WTC11 (cell line): Measurements from ENCODE around the gene KCNE3. TPM values are rescaled to one million over a fixed set of nuclear protein-coding genes. Genes with fewer than 3 reads are reported as not detected.

Source experiments
- ATAC-seq: fragments of 200-7000 bp; cut with Tn5 transposase; 2 replicates; pipeline ENCODE4 v1.10.0; 2021; ENCODE audit warnings: mild to moderate bottlenecking, moderate library complexity
- CTCF ChIA-PET: fragments of 300-600 bp; sonication (Branson Sonifier 250); formaldehyde crosslinking; loops from one replicate; lab custom pipeline; 2021; ENCODE audit warnings: antibody characterized with exemption; lab: Charles Lee
- POLR2A ChIA-PET: fragments of 350-600 bp; sonication (Branson Sonifier 250); formaldehyde crosslinking; loops from one replicate; lab custom pipeline; 2021; ENCODE audit warnings: antibody characterized with exemption; lab: Charles Lee
- DNase-seq: peaks from one replicate; pipeline ENCODE4 v3.0.0; 2021; ENCODE audit warnings: low spot score
- H3K27ac Mint-ChIP-seq: 2 replicates; pipeline ENCODE4 v1.8.0; 2021; ENCODE audit warnings: mixed read lengths
- H3K27me3 Mint-ChIP-seq: 2 replicates; pipeline ENCODE4 v1.8.0; 2021; ENCODE audit warnings: low read depth, mild to moderate bottlenecking, moderate library complexity, mixed read lengths
- H3K36me3 Mint-ChIP-seq: 2 replicates; pipeline ENCODE4 v1.8.0; 2021; ENCODE audit warnings: mixed read lengths
- H3K4me1 Mint-ChIP-seq: 2 replicates; pipeline ENCODE4 v1.8.0; 2022; ENCODE audit warnings: mixed read lengths
- H3K4me3 Mint-ChIP-seq: 2 replicates; pipeline ENCODE4 v1.8.0; 2021; ENCODE audit warnings: mild to moderate bottlenecking, moderate library complexity, mixed read lengths
- H3K9me3 Mint-ChIP-seq: 2 replicates; pipeline ENCODE4 v1.8.0; 2021; ENCODE audit warnings: mixed read lengths
- ATF1 ChIP-seq: sonication (generic); formaldehyde crosslinking; IDR thresholded peaks from 2 replicates; pipeline ENCODE4 v1.8.1; 2023; ENCODE audit warnings: mild to moderate bottlenecking, moderate library complexity, missing genetic modification reagents
- EMX1 ChIP-seq: fragments of 250-450 bp; sonication (Bioruptor Pico); IDR thresholded peaks from 2 replicates; pipeline ENCODE4 v1.8.0; 2021; ENCODE audit warnings: mild to moderate bottlenecking
- ESRRA ChIP-seq: sonication (generic); formaldehyde crosslinking; IDR thresholded peaks from 2 replicates; pipeline ENCODE4 v1.8.1; 2022; ENCODE audit warnings: mild to moderate bottlenecking, missing genetic modification reagents, borderline replicate concordance
- FOXK1 ChIP-seq: sonication (generic); formaldehyde crosslinking; IDR thresholded peaks from 2 replicates; pipeline ENCODE4 v1.8.0; 2022; ENCODE audit warnings: mild to moderate bottlenecking, moderate library complexity, missing genetic modification reagents
- IRF2 ChIP-seq: sonication (generic); formaldehyde crosslinking; IDR thresholded peaks from 2 replicates; pipeline ENCODE4 v1.8.0; 2022; ENCODE audit warnings: low read depth, missing genetic modification reagents, borderline replicate concordance
- JUN ChIP-seq: sonication (generic); formaldehyde crosslinking; IDR thresholded peaks from 2 replicates; pipeline ENCODE4 v1.8.0; 2023; ENCODE audit warnings: mild to moderate bottlenecking, missing genetic modification reagents
- KAT7 ChIP-seq: sonication (generic); formaldehyde crosslinking; IDR thresholded peaks from 2 replicates; pipeline ENCODE4 v1.8.1; 2023; ENCODE audit warnings: missing genetic modification reagents, mild to moderate bottlenecking, borderline replicate concordance
- NFE2L1 ChIP-seq: sonication (generic); formaldehyde crosslinking; IDR thresholded peaks from 2 replicates; pipeline ENCODE4 v1.8.1; 2023; ENCODE audit warnings: missing genetic modification reagents
- NFYB ChIP-seq: sonication (generic); formaldehyde crosslinking; conservative IDR thresholded peaks from 2 replicates; pipeline ENCODE4 v1.8.0; 2022; ENCODE audit warnings: low read depth, missing genetic modification reagents
- NR2C2 ChIP-seq: sonication (generic); formaldehyde crosslinking; IDR thresholded peaks from 2 replicates; pipeline ENCODE4 v1.8.0; 2022; ENCODE audit warnings: mild to moderate bottlenecking, missing genetic modification reagents
- NR3C1 ChIP-seq: sonication (generic); formaldehyde crosslinking; conservative IDR thresholded peaks from 2 replicates; pipeline ENCODE4 v1.8.1; 2023; ENCODE audit warnings: low read depth, mild to moderate bottlenecking, missing genetic modification reagents
- TEAD1 ChIP-seq: sonication (generic); formaldehyde crosslinking; IDR thresholded peaks from 2 replicates; pipeline ENCODE4 v1.8.0; 2022; ENCODE audit warnings: mild to moderate bottlenecking, missing genetic modification reagents
- ZBTB21 ChIP-seq: sonication (generic); formaldehyde crosslinking; IDR thresholded peaks from 2 replicates; pipeline ENCODE4 v1.8.1; 2023; ENCODE audit warnings: mild to moderate bottlenecking, missing genetic modification reagents, borderline replicate concordance
- ZNF121 ChIP-seq: sonication (generic); formaldehyde crosslinking; IDR thresholded peaks from 2 replicates; pipeline ENCODE4 v1.8.0; 2023; ENCODE audit warnings: missing genetic modification reagents
- ZNF263 ChIP-seq: sonication (generic); formaldehyde crosslinking; IDR thresholded peaks from 2 replicates; pipeline ENCODE4 v1.8.1; 2022; ENCODE audit warnings: low read depth, mild to moderate bottlenecking, moderate library complexity, missing genetic modification reagents
- total RNA-seq: library from RNA; stranded (reverse); gene quantifications from 3 replicates; pipeline ENCODE4 v1.2.3, GENCODE V29; 2021
- TF ChIP-seq, protein P1 (sequence below): sonication (generic); formaldehyde crosslinking; IDR thresholded peaks from 2 replicates; pipeline ENCODE4 v1.8.1; 2022; ENCODE audit warnings: mild to moderate bottlenecking, missing genetic modification reagents, moderate library complexity, borderline replicate concordance
- TF ChIP-seq, protein P2 (sequence below): sonication (generic); formaldehyde crosslinking; IDR thresholded peaks from 2 replicates; pipeline ENCODE4 v1.8.0; 2022; ENCODE audit warnings: missing genetic modification reagents
- TF ChIP-seq, protein P3 (sequence below): sonication (generic); formaldehyde crosslinking; IDR thresholded peaks from 2 replicates; pipeline ENCODE4 v1.8.1; 2023; ENCODE audit warnings: mild to moderate bottlenecking, missing genetic modification reagents, borderline replicate concordance
- TF ChIP-seq, protein P4 (sequence below): sonication (generic); formaldehyde crosslinking; conservative IDR thresholded peaks from 2 replicates; pipeline ENCODE4 v1.8.1; 2023; ENCODE audit warnings: mild to moderate bottlenecking, low read depth, missing genetic modification reagents, moderate library complexity
- TF ChIP-seq, protein P5 (sequence below): sonication (generic); formaldehyde crosslinking; conservative IDR thresholded peaks from 2 replicates; pipeline ENCODE4 v1.8.1; 2022; ENCODE audit warnings: mild to moderate bottlenecking, missing genetic modification reagents
- TF ChIP-seq, protein P6 (sequence below): fragments of 250-450 bp; sonication (Bioruptor Pico); IDR thresholded peaks from 2 replicates; pipeline ENCODE4 v1.9.0; 2021; ENCODE audit warnings: mild to moderate bottlenecking, borderline replicate concordance

KCNE3 gene
- total RNA-seq, 1 experiment from 2014 or later = 1.9 TPM

DNA sequence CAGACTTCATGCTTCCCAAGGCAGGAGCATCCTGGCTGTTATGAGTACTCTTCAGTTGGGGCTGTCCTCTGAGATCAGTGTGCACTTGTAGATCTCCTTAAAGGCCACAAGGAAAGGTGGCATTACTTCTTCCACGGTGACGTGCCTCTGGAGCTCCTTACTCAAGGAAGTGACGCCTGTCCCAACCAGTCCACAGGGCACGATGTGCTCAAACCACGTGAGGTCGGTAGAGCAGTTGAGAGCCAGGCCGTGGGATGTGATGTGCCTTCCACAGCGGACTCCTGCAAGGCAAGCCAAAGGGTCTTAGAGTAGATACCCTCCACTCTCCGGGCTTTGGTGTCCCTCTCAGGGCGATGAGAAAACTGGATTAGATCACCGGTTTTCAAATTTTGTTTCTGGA lies 24.7 kb upstream of the KCNE3 start:
- Mint-ChIP-seq H3K27ac (peak overlapping the region; percentile 97), H3K4me3 (peak overlapping the region; percentile 70), H3K27me3 (no peaks in the 10 kb centered on the region), H3K9me3 (peaks cover 18% of the 10 kb centered on the region), H3K4me1 (peaks cover 20% of the 10 kb centered on the region), H3K36me3 (peaks cover 28% of the 10 kb centered on the region)
- ChIA-PET CTCF (interaction anchor here (0.6 to 3.2 kb wide), 4 partner anchors 39 to 541 kb away, joined by 3 to 23 read pairs (median 3); no protein-coding TSS in a partner anchor), POLR2A (interaction anchor here (0.6 to 2.5 kb wide), 6 partner anchors 28 to 1130 kb away, joined by 3 to 17 read pairs (median 8); partner anchors contain the start of gene POLD3)
- ATAC-seq (no peak), DNase-seq (no peak)
- TF ChIP-seq KAT7 (CRISPR knock-in tag) (no peak), EMX1 (CRISPR knock-in tag) (no peak), IRF2 (no peak), ZNF263 (CRISPR knock-in tag) (no peak), NFE2L1 (no peak), ZBTB21 (CRISPR knock-in tag) (no peak), NR3C1 (no peak), ESRRA (CRISPR knock-in tag) (no peak), TEAD1 (CRISPR knock-in tag) (no peak), NR2C2 (CRISPR knock-in tag) (no peak), JUN (CRISPR knock-in tag) (no peak), ZNF121 (CRISPR knock-in tag) (no peak), ATF1 (no peak)
- TF ChIP-seq, protein P1, sequence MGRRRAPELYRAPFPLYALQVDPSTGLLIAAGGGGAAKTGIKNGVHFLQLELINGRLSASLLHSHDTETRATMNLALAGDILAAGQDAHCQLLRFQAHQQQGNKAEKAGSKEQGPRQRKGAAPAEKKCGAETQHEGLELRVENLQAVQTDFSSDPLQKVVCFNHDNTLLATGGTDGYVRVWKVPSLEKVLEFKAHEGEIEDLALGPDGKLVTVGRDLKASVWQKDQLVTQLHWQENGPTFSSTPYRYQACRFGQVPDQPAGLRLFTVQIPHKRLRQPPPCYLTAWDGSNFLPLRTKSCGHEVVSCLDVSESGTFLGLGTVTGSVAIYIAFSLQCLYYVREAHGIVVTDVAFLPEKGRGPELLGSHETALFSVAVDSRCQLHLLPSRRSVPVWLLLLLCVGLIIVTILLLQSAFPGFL (CRISPR knock-in tag) = no peak
- TF ChIP-seq, protein P2, sequence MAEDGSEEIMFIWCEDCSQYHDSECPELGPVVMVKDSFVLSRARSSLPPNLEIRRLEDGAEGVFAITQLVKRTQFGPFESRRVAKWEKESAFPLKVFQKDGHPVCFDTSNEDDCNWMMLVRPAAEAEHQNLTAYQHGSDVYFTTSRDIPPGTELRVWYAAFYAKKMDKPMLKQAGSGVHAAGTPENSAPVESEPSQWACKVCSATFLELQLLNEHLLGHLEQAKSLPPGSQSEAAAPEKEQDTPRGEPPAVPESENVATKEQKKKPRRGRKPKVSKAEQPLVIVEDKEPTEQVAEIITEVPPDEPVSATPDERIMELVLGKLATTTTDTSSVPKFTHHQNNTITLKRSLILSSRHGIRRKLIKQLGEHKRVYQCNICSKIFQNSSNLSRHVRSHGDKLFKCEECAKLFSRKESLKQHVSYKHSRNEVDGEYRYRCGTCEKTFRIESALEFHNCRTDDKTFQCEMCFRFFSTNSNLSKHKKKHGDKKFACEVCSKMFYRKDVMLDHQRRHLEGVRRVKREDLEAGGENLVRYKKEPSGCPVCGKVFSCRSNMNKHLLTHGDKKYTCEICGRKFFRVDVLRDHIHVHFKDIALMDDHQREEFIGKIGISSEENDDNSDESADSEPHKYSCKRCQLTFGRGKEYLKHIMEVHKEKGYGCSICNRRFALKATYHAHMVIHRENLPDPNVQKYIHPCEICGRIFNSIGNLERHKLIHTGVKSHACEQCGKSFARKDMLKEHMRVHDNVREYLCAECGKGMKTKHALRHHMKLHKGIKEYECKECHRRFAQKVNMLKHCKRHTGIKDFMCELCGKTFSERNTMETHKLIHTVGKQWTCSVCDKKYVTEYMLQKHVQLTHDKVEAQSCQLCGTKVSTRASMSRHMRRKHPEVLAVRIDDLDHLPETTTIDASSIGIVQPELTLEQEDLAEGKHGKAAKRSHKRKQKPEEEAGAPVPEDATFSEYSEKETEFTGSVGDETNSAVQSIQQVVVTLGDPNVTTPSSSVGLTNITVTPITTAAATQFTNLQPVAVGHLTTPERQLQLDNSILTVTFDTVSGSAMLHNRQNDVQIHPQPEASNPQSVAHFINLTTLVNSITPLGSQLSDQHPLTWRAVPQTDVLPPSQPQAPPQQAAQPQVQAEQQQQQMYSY (CRISPR knock-in tag) = no peak
- TF ChIP-seq, protein P3, sequence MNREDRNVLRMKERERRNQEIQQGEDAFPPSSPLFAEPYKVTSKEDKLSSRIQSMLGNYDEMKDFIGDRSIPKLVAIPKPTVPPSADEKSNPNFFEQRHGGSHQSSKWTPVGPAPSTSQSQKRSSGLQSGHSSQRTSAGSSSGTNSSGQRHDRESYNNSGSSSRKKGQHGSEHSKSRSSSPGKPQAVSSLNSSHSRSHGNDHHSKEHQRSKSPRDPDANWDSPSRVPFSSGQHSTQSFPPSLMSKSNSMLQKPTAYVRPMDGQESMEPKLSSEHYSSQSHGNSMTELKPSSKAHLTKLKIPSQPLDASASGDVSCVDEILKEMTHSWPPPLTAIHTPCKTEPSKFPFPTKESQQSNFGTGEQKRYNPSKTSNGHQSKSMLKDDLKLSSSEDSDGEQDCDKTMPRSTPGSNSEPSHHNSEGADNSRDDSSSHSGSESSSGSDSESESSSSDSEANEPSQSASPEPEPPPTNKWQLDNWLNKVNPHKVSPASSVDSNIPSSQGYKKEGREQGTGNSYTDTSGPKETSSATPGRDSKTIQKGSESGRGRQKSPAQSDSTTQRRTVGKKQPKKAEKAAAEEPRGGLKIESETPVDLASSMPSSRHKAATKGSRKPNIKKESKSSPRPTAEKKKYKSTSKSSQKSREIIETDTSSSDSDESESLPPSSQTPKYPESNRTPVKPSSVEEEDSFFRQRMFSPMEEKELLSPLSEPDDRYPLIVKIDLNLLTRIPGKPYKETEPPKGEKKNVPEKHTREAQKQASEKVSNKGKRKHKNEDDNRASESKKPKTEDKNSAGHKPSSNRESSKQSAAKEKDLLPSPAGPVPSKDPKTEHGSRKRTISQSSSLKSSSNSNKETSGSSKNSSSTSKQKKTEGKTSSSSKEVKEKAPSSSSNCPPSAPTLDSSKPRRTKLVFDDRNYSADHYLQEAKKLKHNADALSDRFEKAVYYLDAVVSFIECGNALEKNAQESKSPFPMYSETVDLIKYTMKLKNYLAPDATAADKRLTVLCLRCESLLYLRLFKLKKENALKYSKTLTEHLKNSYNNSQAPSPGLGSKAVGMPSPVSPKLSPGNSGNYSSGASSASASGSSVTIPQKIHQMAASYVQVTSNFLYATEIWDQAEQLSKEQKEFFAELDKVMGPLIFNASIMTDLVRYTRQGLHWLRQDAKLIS (CRISPR knock-in tag) = no peak

DNA sequence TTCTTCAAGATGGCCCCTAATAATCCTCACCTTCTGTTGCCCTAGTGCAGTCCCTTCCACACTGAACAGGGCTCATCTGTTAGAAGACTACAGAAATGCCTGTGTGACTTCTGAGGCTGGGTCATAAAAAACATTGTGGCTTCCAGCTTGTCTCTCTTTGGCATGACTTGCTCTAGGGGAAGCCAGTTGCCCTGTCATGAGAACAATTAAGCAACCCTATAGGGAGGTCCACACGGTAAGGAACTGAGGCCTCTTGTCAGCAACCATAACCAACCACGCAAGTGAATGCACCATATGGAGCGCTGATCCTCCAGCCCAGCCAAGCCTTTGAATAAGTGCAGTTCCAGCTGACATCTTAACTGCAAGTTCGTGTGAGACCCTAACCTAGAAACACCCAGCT lies 23.6 kb upstream of the KCNE3 start:
- peaks cover 20% of the 10 kb centered on the region for H3K4me1 Mint-ChIP-seq
- H3K27me3 Mint-ChIP-seq = no peaks in the 10 kb centered on the region
- ATAC-seq = no peak
- DNase-seq = no peak
- CTCF ChIA-PET = no interaction called here
- POLR2A ChIA-PET = no interaction called here
- no peak overlapping the region for H3K27ac Mint-ChIP-seq
- H3K9me3 Mint-ChIP-seq = peaks cover 10% of the 10 kb centered on the region
- H3K36me3 Mint-ChIP-seq = peaks cover 20% of the 10 kb centered on the region
- no peak overlapping the region for H3K4me3 Mint-ChIP-seq
- TF ChIP-seq, protein P4, sequence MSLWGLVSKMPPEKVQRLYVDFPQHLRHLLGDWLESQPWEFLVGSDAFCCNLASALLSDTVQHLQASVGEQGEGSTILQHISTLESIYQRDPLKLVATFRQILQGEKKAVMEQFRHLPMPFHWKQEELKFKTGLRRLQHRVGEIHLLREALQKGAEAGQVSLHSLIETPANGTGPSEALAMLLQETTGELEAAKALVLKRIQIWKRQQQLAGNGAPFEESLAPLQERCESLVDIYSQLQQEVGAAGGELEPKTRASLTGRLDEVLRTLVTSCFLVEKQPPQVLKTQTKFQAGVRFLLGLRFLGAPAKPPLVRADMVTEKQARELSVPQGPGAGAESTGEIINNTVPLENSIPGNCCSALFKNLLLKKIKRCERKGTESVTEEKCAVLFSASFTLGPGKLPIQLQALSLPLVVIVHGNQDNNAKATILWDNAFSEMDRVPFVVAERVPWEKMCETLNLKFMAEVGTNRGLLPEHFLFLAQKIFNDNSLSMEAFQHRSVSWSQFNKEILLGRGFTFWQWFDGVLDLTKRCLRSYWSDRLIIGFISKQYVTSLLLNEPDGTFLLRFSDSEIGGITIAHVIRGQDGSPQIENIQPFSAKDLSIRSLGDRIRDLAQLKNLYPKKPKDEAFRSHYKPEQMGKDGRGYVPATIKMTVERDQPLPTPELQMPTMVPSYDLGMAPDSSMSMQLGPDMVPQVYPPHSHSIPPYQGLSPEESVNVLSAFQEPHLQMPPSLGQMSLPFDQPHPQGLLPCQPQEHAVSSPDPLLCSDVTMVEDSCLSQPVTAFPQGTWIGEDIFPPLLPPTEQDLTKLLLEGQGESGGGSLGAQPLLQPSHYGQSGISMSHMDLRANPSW (CRISPR knock-in tag) = no peak
- no peak for TF ChIP-seq NFYB (CRISPR knock-in tag)
- TF ChIP-seq, protein P5, sequence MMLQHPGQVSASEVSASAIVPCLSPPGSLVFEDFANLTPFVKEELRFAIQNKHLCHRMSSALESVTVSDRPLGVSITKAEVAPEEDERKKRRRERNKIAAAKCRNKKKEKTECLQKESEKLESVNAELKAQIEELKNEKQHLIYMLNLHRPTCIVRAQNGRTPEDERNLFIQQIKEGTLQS (CRISPR knock-in tag) = no peak
- TF ChIP-seq, protein P6, sequence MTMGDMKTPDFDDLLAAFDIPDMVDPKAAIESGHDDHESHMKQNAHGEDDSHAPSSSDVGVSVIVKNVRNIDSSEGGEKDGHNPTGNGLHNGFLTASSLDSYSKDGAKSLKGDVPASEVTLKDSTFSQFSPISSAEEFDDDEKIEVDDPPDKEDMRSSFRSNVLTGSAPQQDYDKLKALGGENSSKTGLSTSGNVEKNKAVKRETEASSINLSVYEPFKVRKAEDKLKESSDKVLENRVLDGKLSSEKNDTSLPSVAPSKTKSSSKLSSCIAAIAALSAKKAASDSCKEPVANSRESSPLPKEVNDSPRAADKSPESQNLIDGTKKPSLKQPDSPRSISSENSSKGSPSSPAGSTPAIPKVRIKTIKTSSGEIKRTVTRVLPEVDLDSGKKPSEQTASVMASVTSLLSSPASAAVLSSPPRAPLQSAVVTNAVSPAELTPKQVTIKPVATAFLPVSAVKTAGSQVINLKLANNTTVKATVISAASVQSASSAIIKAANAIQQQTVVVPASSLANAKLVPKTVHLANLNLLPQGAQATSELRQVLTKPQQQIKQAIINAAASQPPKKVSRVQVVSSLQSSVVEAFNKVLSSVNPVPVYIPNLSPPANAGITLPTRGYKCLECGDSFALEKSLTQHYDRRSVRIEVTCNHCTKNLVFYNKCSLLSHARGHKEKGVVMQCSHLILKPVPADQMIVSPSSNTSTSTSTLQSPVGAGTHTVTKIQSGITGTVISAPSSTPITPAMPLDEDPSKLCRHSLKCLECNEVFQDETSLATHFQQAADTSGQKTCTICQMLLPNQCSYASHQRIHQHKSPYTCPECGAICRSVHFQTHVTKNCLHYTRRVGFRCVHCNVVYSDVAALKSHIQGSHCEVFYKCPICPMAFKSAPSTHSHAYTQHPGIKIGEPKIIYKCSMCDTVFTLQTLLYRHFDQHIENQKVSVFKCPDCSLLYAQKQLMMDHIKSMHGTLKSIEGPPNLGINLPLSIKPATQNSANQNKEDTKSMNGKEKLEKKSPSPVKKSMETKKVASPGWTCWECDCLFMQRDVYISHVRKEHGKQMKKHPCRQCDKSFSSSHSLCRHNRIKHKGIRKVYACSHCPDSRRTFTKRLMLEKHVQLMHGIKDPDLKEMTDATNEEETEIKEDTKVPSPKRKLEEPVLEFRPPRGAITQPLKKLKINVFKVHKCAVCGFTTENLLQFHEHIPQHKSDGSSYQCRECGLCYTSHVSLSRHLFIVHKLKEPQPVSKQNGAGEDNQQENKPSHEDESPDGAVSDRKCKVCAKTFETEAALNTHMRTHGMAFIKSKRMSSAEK (CRISPR knock-in tag) = no peak
- no peak for TF ChIP-seq FOXK1 (CRISPR knock-in tag)
